GM19328 (cell line): ENCODE data around the gene KRTAP5-3.
"Not testable (repeated sequence)": the region's sequence is repeated elsewhere in the genome, so short reads cannot be mapped to it uniquely, and the experiment has no call there.

Source experiments
- ATAC-seq: cut with Tn5 transposase; IDR thresholded peaks from one replicate; pipeline ENCODE4 v1.9.1; 2021; ENCODE audit warnings: mild to moderate bottlenecking, moderate library complexity; ENCODE audit not compliant: unreplicated experiment

Gene KRTAP5-3

GRCh38 chr11:1608363-1608762 lies at the start of gene KRTAP5-3:
Gene KRTAP5-3 (minus strand): TSS chr11:1608463. CDS start chr11:1608385, 78 bp downstream.
- ATAC-seq = no peak

GRCh38 chr11:1656670-1657069 lies 48.4 kb upstream of the KRTAP5-3 start:
- no peak for ATAC-seq

GRCh38 chr11:1656061-1656441 lies 47.8 kb upstream of the KRTAP5-3 start:
- ATAC-seq = no peak

- ATAC-seq = no peak
Observed at GRCh38 chr11:1655168-1656060, 47.2 kb upstream of the KRTAP5-3 start.

- no peak for ATAC-seq
Observed at GRCh38 chr11:1654388-1655167, 46.3 kb upstream of the KRTAP5-3 start.

- ATAC-seq = no peak
Observed at GRCh38 chr11:1653541-1654387, 45.5 kb upstream of the KRTAP5-3 start.

- no peak for ATAC-seq
Observed at GRCh38 chr11:1652771-1653540, 44.7 kb upstream of the KRTAP5-3 start.

- ATAC-seq = no peak
Observed at GRCh38 chr11:1652442-1652770, 44.1 kb upstream of the KRTAP5-3 start.

GRCh38 chr11:1652026-1652425 lies 43.8 kb upstream of the KRTAP5-3 start:
- ATAC-seq = no peak

GRCh38 chr11:1651411-1651980 lies 43.2 kb upstream of the KRTAP5-3 start:
- ATAC-seq = no peak

GRCh38 chr11:1650918-1651262 lies 42.6 kb upstream of the KRTAP5-3 start:
- ATAC-seq = no peak

GRCh38 chr11:1650034-1650917 lies 42.0 kb upstream of the KRTAP5-3 start:
- ATAC-seq = no peak

GRCh38 chr11:1648653-1649420 lies 40.6 kb upstream of the KRTAP5-3 start:
- ATAC-seq = no peak

- no peak for ATAC-seq
Observed at GRCh38 chr11:1647901-1648652, 39.8 kb upstream of the KRTAP5-3 start.

- ATAC-seq = not testable (repeated sequence)
Observed at GRCh38 chr11:1646540-1646939, 38.3 kb upstream of the KRTAP5-3 start.

- no peak for ATAC-seq
Observed at GRCh38 chr11:1645357-1645821, 37.1 kb upstream of the KRTAP5-3 start.

GRCh38 chr11:1644601-1645356 lies 36.5 kb upstream of the KRTAP5-3 start:
- no peak for ATAC-seq
